Erythroblast (primary cell): ENCODE results near the gene PDE4D.

Source experiments
- GATA1 ChIP-seq: IDR thresholded peaks from 2 replicates; pipeline ENCODE4 v1.6.1; 2011; ENCODE audit warnings: low read depth, mild to moderate bottlenecking, control low read depth, low read length, moderate library complexity
- POLR2A ChIP-seq: IDR thresholded peaks from 2 replicates; pipeline ENCODE4 v1.6.1; 2011; ENCODE audit warnings: mild to moderate bottlenecking, low read length

- no peak for TF ChIP-seq POLR2A
- TF ChIP-seq GATA1: no peak
These were observed 93.7 kb downstream of the PDE4D start for GRCh38 chr5:59799668-59800346.
